HepG2 (cell line): ENCODE data around the gene SLC35A3. TPM values are rescaled to one million over a fixed set of nuclear protein-coding genes. Genes with fewer than 3 reads are reported as not detected.

Experiments used
- ARNT ChIP-seq: fragments of 450-650 bp; IDR thresholded peaks from 2 replicates; pipeline ENCODE4 v1.6.1; 2017
- ATAD3A ChIP-seq: sonication (generic); formaldehyde crosslinking; IDR thresholded peaks from 2 replicates; pipeline ENCODE4 v1.4.0; 2020; ENCODE audit warnings: missing genetic modification reagents
- CHD2 ChIP-seq: IDR thresholded peaks from 2 replicates; pipeline ENCODE4 v1.6.1; 2011; ENCODE audit warnings: low read depth, low read length, improper control_type of control experiment
- HOXA3 ChIP-seq: sonication (generic); formaldehyde crosslinking; IDR thresholded peaks from 2 replicates; pipeline ENCODE4 v1.5.0; 2020; ENCODE audit warnings: missing genetic modification reagents
- IKZF5 ChIP-seq: IDR thresholded peaks from 2 replicates; pipeline ENCODE4 v1.6.1; 2018; ENCODE audit warnings: missing genetic modification reagents, mild to moderate bottlenecking, missing compliant biosample characterization
- KMT2A ChIP-seq: sonication (generic); formaldehyde crosslinking; IDR thresholded peaks from 2 replicates; pipeline ENCODE4 v1.4.0; 2020; ENCODE audit warnings: missing genetic modification reagents
- MAFG ChIP-seq: sonication (generic); formaldehyde crosslinking; IDR thresholded peaks from 2 replicates; pipeline ENCODE4 v1.5.1; 2020; ENCODE audit warnings: mild to moderate bottlenecking, missing genetic modification reagents
- MEF2D ChIP-seq: sonication (generic); formaldehyde crosslinking; IDR thresholded peaks from 2 replicates; pipeline ENCODE4 v1.5.1; 2020; ENCODE audit warnings: mild to moderate bottlenecking, missing genetic modification reagents
- MXI1 ChIP-seq: IDR thresholded peaks from 3 replicates; pipeline ENCODE4 v1.6.1; 2012; ENCODE audit warnings: low read depth, low read length, inconsistent platforms, borderline replicate concordance
- PLRG1 ChIP-seq: fragments of 450-650 bp; conservative IDR thresholded peaks from 2 replicates; pipeline ENCODE4 v1.6.1; 2016
- PTBP1 ChIP-seq: fragments of 200-400 bp; formaldehyde crosslinking; IDR thresholded peaks from 2 replicates; pipeline ENCODE4 v1.6.1; 2018; ENCODE audit warnings: low read length, low read depth; ENCODE audit not compliant: poor library complexity, severe bottlenecking
- RFXANK ChIP-seq: IDR thresholded peaks from 2 replicates; pipeline ENCODE4 v1.6.1; 2016
- SRSF9 ChIP-seq: fragments of 200-400 bp; formaldehyde crosslinking; IDR thresholded peaks from 2 replicates; pipeline ENCODE4 v1.6.1; 2018; ENCODE audit warnings: borderline replicate concordance, mild to moderate bottlenecking, low read depth, low read length; ENCODE audit not compliant: insufficient read depth, poor library complexity, severe bottlenecking
- SSRP1 ChIP-seq: IDR thresholded peaks from 2 replicates; pipeline ENCODE4 v1.6.1; 2016; ENCODE audit warnings: control low read depth
- TOE1 ChIP-seq: sonication (generic); formaldehyde crosslinking; IDR thresholded peaks from 2 replicates; pipeline ENCODE4 v1.4.0; 2020; ENCODE audit warnings: mild to moderate bottlenecking, missing genetic modification reagents
- ZC3H4 ChIP-seq: sonication (generic); formaldehyde crosslinking; IDR thresholded peaks from 2 replicates; pipeline ENCODE4 v1.4.0; 2020; ENCODE audit warnings: missing genetic modification reagents, borderline replicate concordance
- ZNF326 ChIP-seq: sonication (generic); formaldehyde crosslinking; IDR thresholded peaks from 2 replicates; pipeline ENCODE4 v1.4.0; 2020; ENCODE audit warnings: missing genetic modification reagents, borderline replicate concordance
- ZNF451 ChIP-seq: sonication (generic); formaldehyde crosslinking; IDR thresholded peaks from 2 replicates; pipeline ENCODE4 v1.5.0; 2020; ENCODE audit warnings: mild to moderate bottlenecking, missing genetic modification reagents
- ZNF547 ChIP-seq: sonication (generic); formaldehyde crosslinking; IDR thresholded peaks from 2 replicates; pipeline ENCODE4 v1.5.1; 2020; ENCODE audit warnings: mild to moderate bottlenecking, missing genetic modification reagents
- ZNF614 ChIP-seq: IDR thresholded peaks from 2 replicates; pipeline ENCODE4 v1.6.1; 2018; ENCODE audit warnings: missing biosample characterization, missing genetic modification reagents, inconsistent platforms, borderline replicate concordance
- ZNF616 ChIP-seq: sonication (generic); formaldehyde crosslinking; IDR thresholded peaks from 2 replicates; pipeline ENCODE4 v1.5.0; 2020; ENCODE audit warnings: low read depth, mild to moderate bottlenecking, missing genetic modification reagents
- ZNF768 ChIP-seq: sonication (generic); formaldehyde crosslinking; IDR thresholded peaks from 2 replicates; pipeline ENCODE4 v1.4.0; 2020; ENCODE audit warnings: missing genetic modification reagents
- ZNF83 ChIP-seq: sonication (generic); formaldehyde crosslinking; IDR thresholded peaks from 2 replicates; pipeline ENCODE4 v1.4.0; 2020; ENCODE audit warnings: missing genetic modification reagents, mild to moderate bottlenecking, borderline replicate concordance
- ZXDC ChIP-seq: sonication (generic); formaldehyde crosslinking; IDR thresholded peaks from 2 replicates; pipeline ENCODE4 v1.5.0; 2020; ENCODE audit warnings: mild to moderate bottlenecking, missing genetic modification reagents
- polyA plus RNA-seq, 8 experiments: library from polyadenylated mRNA; depleted of rRNA in 3 of 8; stranded (reverse) in 7 of 8; unstranded in 1 of 8; fragments of >200 nt; fragmentation: Illumina TruSeq in 4 of 8; extraction: Trizol in 4 of 8; gene quantifications; 2 replicates each; pipeline versions ENCODE4 v1.2.1 to v1.2.3, GENCODE V29; 2011 to 2016; ENCODE audit warnings: low read depth in 4 of 8, missing spikeins in 1 of 8, mixed read lengths in 1 of 8; ENCODE audit not compliant: insufficient read depth in 1 of 8
- total RNA-seq, 5 experiments: library from RNA; depleted of rRNA; stranded (reverse); fragments of >200 nt; fragmentation: Illumina TruSeq; extraction: Trizol; gene quantifications; 2 replicates each; pipeline ENCODE4 v1.2.3, GENCODE V29; 2016; ENCODE audit warnings: low read depth in 1 of 5
- TF ChIP-seq, protein P1 (sequence below): sonication (generic); formaldehyde crosslinking; IDR thresholded peaks from 2 replicates; pipeline ENCODE4 v1.4.0; 2020; ENCODE audit warnings: mild to moderate bottlenecking, missing genetic modification reagents
- TF ChIP-seq, protein P2 (sequence below): sonication (generic); formaldehyde crosslinking; IDR thresholded peaks from 2 replicates; pipeline ENCODE4 v1.8.0; 2022; ENCODE audit warnings: missing genetic modification reagents, mild to moderate bottlenecking, inconsistent platforms, borderline replicate concordance

SLC35A3 gene
- total and polyA plus RNA-seq, 2 of the 13 experiments (the other 11 are each of a cell fraction or from before 2014, with no cell fraction given): 11.2 to 24.9 TPM

- TF ChIP-seq, protein P1, sequence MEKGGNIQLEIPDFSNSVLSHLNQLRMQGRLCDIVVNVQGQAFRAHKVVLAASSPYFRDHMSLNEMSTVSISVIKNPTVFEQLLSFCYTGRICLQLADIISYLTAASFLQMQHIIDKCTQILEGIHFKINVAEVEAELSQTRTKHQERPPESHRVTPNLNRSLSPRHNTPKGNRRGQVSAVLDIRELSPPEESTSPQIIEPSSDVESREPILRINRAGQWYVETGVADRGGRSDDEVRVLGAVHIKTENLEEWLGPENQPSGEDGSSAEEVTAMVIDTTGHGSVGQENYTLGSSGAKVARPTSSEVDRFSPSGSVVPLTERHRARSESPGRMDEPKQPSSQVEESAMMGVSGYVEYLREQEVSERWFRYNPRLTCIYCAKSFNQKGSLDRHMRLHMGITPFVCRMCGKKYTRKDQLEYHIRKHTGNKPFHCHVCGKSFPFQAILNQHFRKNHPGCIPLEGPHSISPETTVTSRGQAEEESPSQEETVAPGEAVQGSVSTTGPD (CRISPR knock-in tag): no peak
- TF ChIP-seq IKZF5 (CRISPR knock-in tag): peak; percentile 74
- peak; percentile 70 for TF ChIP-seq ZNF768 (CRISPR knock-in tag)
- TF ChIP-seq KMT2A (CRISPR knock-in tag): peak; percentile 95
- TF ChIP-seq RFXANK (CRISPR knock-in tag): no peak
- peak; percentile 56; the same call in 1 of the 2 replicates for TF ChIP-seq ZXDC (CRISPR knock-in tag)
- 0 out of 2 replicates have a peak, but pooled peaks have one; percentile 63 for TF ChIP-seq ZNF616 (CRISPR knock-in tag)
- TF ChIP-seq PTBP1: no peak
- TF ChIP-seq ZC3H4: no peak
- peak; percentile 95 for TF ChIP-seq HOXA3
- peak; percentile 70; the same call in 1 of the 3 replicates for TF ChIP-seq MXI1
- TF ChIP-seq ARNT: no peak
- no peak for TF ChIP-seq MAFG (CRISPR knock-in tag)
- TF ChIP-seq ZNF451 (CRISPR knock-in tag): peak; percentile 46; the same call in 1 of the 2 replicates
- TF ChIP-seq ZNF614: no peak; the same call in 1 of the 2 replicates
- TF ChIP-seq ATAD3A (CRISPR knock-in tag): no peak
- no peak for TF ChIP-seq SSRP1 (CRISPR knock-in tag)
- no peak for TF ChIP-seq CHD2
- no peak for TF ChIP-seq MEF2D (CRISPR knock-in tag)
- TF ChIP-seq TOE1 (CRISPR knock-in tag): peak; percentile 30; the same call in 1 of the 2 replicates
- TF ChIP-seq SRSF9: no peak
- no peak for TF ChIP-seq ZNF326 (CRISPR knock-in tag)
- TF ChIP-seq PLRG1: no peak
- no peak for TF ChIP-seq ZNF547
- TF ChIP-seq, protein P2, sequence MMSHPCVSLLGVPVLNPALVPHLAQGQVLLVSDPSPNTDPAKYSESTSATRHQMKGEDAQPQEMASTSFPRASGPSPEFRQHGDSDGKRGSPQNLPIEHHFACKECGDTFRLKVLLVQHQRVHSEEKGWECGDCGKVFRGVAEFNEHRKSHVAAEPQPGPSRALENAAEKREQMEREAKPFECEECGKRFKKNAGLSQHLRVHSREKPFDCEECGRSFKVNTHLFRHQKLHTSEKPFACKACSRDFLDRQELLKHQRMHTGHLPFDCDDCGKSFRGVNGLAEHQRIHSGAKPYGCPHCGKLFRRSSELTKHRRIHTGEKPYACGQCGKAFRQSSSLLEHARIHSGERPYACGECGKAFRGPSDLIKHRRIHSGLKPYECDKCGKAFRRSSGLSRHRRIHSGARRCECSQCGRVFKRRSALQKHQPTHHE (CRISPR knock-in tag): peak; percentile 48; the same call in 1 of the 2 replicates
- peak; percentile 18; the same call in 1 of the 2 replicates for TF ChIP-seq ZNF83
Observed at GRCh38 chr1:100037927-100038659, 68.3 kb downstream of the SLC35A3 start (continued).
